ENCODE results near the gene CDCP1. TPM values are rescaled to one million over a fixed set of nuclear protein-coding genes. Genes with fewer than 3 reads are reported as not detected.

CDCP1 gene
- total RNA-seq, 1 donor = 32.8 TPM

DNA sequence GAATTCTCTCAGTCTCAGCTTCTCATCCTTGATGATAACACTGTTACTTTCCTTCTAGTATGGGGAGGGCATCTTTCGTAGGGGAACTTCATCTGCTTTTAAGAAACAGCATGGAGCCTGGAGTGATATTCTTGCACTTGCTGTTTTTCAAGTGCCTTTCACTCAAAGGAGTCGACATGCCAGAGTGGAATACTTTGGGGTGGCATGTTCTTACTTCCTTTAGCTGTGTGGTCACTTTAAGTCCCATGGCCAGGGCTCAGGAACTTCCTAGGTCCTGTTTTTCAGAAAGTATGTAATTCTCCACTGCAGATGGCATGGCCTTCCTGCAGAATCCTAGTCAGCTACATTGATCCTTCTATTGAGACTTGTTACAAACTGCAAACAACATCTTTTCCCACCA, 28.1 kb upstream of the CDCP1 start:
- no peak overlapping the region for H3K4me3 ChIP-seq (ENCODE audit: low read depth, low read length)
- DNase-seq (ENCODE audit: low read depth) = no peak
- TF ChIP-seq, protein P1, sequence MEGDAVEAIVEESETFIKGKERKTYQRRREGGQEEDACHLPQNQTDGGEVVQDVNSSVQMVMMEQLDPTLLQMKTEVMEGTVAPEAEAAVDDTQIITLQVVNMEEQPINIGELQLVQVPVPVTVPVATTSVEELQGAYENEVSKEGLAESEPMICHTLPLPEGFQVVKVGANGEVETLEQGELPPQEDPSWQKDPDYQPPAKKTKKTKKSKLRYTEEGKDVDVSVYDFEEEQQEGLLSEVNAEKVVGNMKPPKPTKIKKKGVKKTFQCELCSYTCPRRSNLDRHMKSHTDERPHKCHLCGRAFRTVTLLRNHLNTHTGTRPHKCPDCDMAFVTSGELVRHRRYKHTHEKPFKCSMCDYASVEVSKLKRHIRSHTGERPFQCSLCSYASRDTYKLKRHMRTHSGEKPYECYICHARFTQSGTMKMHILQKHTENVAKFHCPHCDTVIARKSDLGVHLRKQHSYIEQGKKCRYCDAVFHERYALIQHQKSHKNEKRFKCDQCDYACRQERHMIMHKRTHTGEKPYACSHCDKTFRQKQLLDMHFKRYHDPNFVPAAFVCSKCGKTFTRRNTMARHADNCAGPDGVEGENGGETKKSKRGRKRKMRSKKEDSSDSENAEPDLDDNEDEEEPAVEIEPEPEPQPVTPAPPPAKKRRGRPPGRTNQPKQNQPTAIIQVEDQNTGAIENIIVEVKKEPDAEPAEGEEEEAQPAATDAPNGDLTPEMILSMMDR (IDR thresholded peaks at IDR 0.05; ENCODE audit: insufficient read depth, low read length) = no peak

DNA sequence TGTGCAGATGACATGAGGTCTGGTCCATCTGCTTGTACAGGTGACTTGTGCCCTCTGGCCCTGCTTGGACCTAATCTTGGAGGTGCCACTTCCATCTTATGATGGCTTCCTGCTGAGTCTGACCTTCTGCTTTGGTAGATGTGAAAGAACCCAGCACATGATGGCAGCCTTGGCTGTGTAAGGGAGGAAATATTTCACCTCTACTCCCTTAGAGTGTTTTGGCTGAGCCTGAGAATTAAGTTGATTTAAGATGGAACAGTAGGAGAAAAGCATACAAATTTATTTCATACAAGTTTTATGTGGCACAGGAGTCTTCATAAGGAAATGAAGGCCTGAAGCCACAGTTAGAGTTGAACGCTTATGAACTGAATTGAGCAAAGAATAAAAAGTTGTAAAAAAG, 27.6 kb upstream of the CDCP1 start:
- no peak overlapping the region for H3K4me3 ChIP-seq (ENCODE audit: low read depth, low read length)
- no peak for DNase-seq (ENCODE audit: low read depth)
- TF ChIP-seq, protein P1 (IDR thresholded peaks at IDR 0.05; ENCODE audit: insufficient read depth, low read length) = no peak

- no peak for DNase-seq (ENCODE audit: low read depth)
- H3K4me3 ChIP-seq (ENCODE audit: low read depth, low read length) = no peak overlapping the region
- TF ChIP-seq, protein P1 (IDR thresholded peaks at IDR 0.05; ENCODE audit: insufficient read depth, low read length) = no peak
Measured at GRCh38 chr3:45171283-45171682, 25.1 kb upstream of the CDCP1 start.

DNA sequence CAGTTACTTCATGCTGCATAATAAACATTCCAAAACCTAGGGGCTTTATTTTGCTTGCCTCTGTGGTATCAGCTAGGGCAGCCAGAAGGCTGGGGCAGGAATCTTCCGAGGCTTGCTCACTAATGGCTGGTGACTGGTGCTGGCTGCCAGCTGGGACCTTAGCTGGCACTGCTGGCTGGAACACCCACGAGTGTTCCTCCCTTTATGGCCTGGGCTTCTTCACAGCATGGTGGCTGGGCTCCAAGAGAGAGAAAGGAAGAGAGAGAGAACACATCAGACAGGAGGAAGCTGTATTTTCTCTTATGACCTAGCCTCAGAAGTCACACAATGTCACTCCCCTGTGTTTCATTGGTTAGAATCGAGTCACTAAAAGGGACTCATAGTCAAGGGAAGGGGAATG, 23.9 kb upstream of the CDCP1 start:
- peak; percentile 18 for DNase-seq (ENCODE audit: low read depth)
- H3K4me3 ChIP-seq (ENCODE audit: low read depth, low read length) = no peak overlapping the region
- TF ChIP-seq, protein P1 (IDR thresholded peaks at IDR 0.05; ENCODE audit: insufficient read depth, low read length) = no peak

- TF ChIP-seq, protein P1 (IDR thresholded peaks at IDR 0.05; ENCODE audit: insufficient read depth, low read length) = no peak
- no peak for DNase-seq (ENCODE audit: low read depth)
- H3K4me3 ChIP-seq (ENCODE audit: low read depth, low read length) = no peak overlapping the region
Measured at GRCh38 chr3:45169125-45169904, 23.1 kb upstream of the CDCP1 start.

GRCh38 chr3:45168451-45168850, 22.3 kb upstream of the CDCP1 start:
- no peak for DNase-seq (ENCODE audit: low read depth)
- H3K4me3 ChIP-seq (ENCODE audit: low read depth, low read length) = no peak overlapping the region
- TF ChIP-seq, protein P1 (IDR thresholded peaks at IDR 0.05; ENCODE audit: insufficient read depth, low read length) = no peak

All from fibroblast of the aortic adventitia (primary cell).